Measurements from ENCODE around the gene ARHGEF38.

The ARHGEF38 gene

GRCh38 chr4:105551965-105552746, at the start of gene ARHGEF38:
Gene ARHGEF38 (plus strand): TSS chr4:105552620. CDS start chr4:105552766, 146 bp downstream.
- no peak for DNase-seq (ENCODE audit: low read depth)

GRCh38 chr4:105503484-105503883, 48.9 kb upstream of the ARHGEF38 start:
- no peak for DNase-seq (ENCODE audit: low read depth)

- no peak for DNase-seq (ENCODE audit: low read depth)
Observed at GRCh38 chr4:105504744-105505143, 47.7 kb upstream of the ARHGEF38 start.

GRCh38 chr4:105509291-105509690, 43.1 kb upstream of the ARHGEF38 start:
- no peak for DNase-seq (ENCODE audit: low read depth)

GRCh38 chr4:105509714-105510113, 42.7 kb upstream of the ARHGEF38 start:
- DNase-seq (ENCODE audit: low read depth) = no peak

GRCh38 chr4:105510245-105510644, 42.2 kb upstream of the ARHGEF38 start:
- DNase-seq (ENCODE audit: low read depth) = no peak

GRCh38 chr4:105520819-105521790, 31.3 kb upstream of the ARHGEF38 start:
- DNase-seq (ENCODE audit: low read depth) = peak; percentile 19

GRCh38 chr4:105526656-105527055, 25.8 kb upstream of the ARHGEF38 start:
- no peak for DNase-seq (ENCODE audit: low read depth)

GRCh38 chr4:105527081-105527480, 25.3 kb upstream of the ARHGEF38 start:
- DNase-seq (ENCODE audit: low read depth) = no peak

GRCh38 chr4:105536601-105537000, 15.8 kb upstream of the ARHGEF38 start:
- DNase-seq (ENCODE audit: low read depth) = no peak

- no peak for DNase-seq (ENCODE audit: low read depth)
Observed at GRCh38 chr4:105541420-105541819, 11.0 kb upstream of the ARHGEF38 start.

- no peak for DNase-seq (ENCODE audit: low read depth)
Observed at GRCh38 chr4:105542039-105542438, 10.4 kb upstream of the ARHGEF38 start.

GRCh38 chr4:105543346-105543745, 9.1 kb upstream of the ARHGEF38 start:
- DNase-seq (ENCODE audit: low read depth) = no peak

- DNase-seq (ENCODE audit: low read depth) = no peak
Observed at GRCh38 chr4:105543881-105544280, 8.5 kb upstream of the ARHGEF38 start.

- no peak for DNase-seq (ENCODE audit: low read depth)
Observed at GRCh38 chr4:105544520-105545286, 7.7 kb upstream of the ARHGEF38 start.

- DNase-seq (ENCODE audit: low read depth) = no peak
Observed at GRCh38 chr4:105546086-105546485, 6.3 kb upstream of the ARHGEF38 start.

- DNase-seq (ENCODE audit: low read depth) = no peak
Observed at GRCh38 chr4:105547769-105548168, 4.7 kb upstream of the ARHGEF38 start.

GRCh38 chr4:105548483-105548882, 3.9 kb upstream of the ARHGEF38 start:
- peak; percentile 20 for DNase-seq (ENCODE audit: low read depth)

- no peak for DNase-seq (ENCODE audit: low read depth)
Observed at GRCh38 chr4:105550641-105551040, 1.8 kb upstream of the ARHGEF38 start.

GRCh38 chr4:105555409-105555808, 3.0 kb downstream of the ARHGEF38 start:
- DNase-seq (ENCODE audit: low read depth) = no peak

- no peak for DNase-seq (ENCODE audit: low read depth)
Observed at GRCh38 chr4:105556206-105556605, 3.8 kb downstream of the ARHGEF38 start.

- DNase-seq (ENCODE audit: low read depth) = no peak
Observed at GRCh38 chr4:105558277-105558676, 5.9 kb downstream of the ARHGEF38 start.
